Upper lobe of left lung (tissue), 6 donors: ENCODE results near the gene UBR2. TPM values are rescaled to one million over a fixed set of nuclear protein-coding genes. Genes with fewer than 3 reads are reported as not detected.
"Not testable (repeated sequence)": the region's sequence is repeated elsewhere in the genome, so short reads cannot be mapped to it uniquely, and the experiment has no call there.

ENCODE experiments used
- ATAC-seq, 2 donors: fragments of 200-7000 bp; cut with Tn5 transposase; one replicate each; pipeline ENCODE4 v1.9.1; 2022; ENCODE audit warnings: mild to moderate bottlenecking in 2 of 2, moderate library complexity in 2 of 2; ENCODE audit not compliant: low FRiP score in 2 of 2
- DNase-seq, 2 donors: peaks; one replicate each; pipeline ENCODE4 v3.0.0-alpha.2; 2019 to 2020
- H3K27ac ChIP-seq, 4 donors: fragments of 200-600 bp; sonication (generic); one replicate each; pipeline ENCODE4 v1.5.1; 2016 to 2019
- H3K27me3 ChIP-seq, 4 donors: fragments of 200-600 bp; sonication (generic); one replicate each; pipeline ENCODE4 v1.5.1; 2017 to 2019
- H3K36me3 ChIP-seq, 4 donors: fragments of 200-600 bp; sonication (generic); one replicate each; pipeline ENCODE4 v1.5.1; 2016 to 2019
- H3K4me1 ChIP-seq, 4 donors: fragments of 200-600 bp; sonication (generic); one replicate each; pipeline ENCODE4 v1.5.1; 2018 to 2019
- H3K4me3 ChIP-seq, 4 donors: fragments of 200-600 bp; sonication (generic); one replicate each; pipeline ENCODE4 v1.5.1; 2017 to 2019; ENCODE audit warnings: mild to moderate bottlenecking in 2 of 4, moderate library complexity in 1 of 4
- H3K9me3 ChIP-seq, 4 donors: fragments of 200-600 bp; sonication (generic); one replicate each; pipeline ENCODE4 v1.5.1; 2018 to 2019
- EP300 ChIP-seq, 4 donors: sonication (generic); formaldehyde crosslinking; IDR thresholded peaks; one replicate each; pipeline ENCODE4 v1.5.1; 2017; ENCODE audit warnings: antibody characterized with exemption in 4 of 4, control low read depth in 2 of 4
- POLR2A ChIP-seq, 4 donors: fragments of 450-650 bp; IDR thresholded peaks; one replicate each; pipeline ENCODE4 v1.5.1; 2016 to 2017; ENCODE audit warnings: antibody characterized with exemption in 4 of 4, mild to moderate bottlenecking in 2 of 4
- POLR2AphosphoS5 ChIP-seq, 2 donors: sonication (generic); formaldehyde crosslinking; IDR thresholded peaks; one replicate each; pipeline ENCODE4 v1.5.1; 2017; ENCODE audit warnings: antibody characterized with exemption in 2 of 2
- WGBS, 2 donors: methylation state at CpG; one replicate each; pipeline ENCODE4 v1.1.5; 2017 to 2018; 5-methylcytosine and 5-hydroxymethylcytosine counted together
- total RNA-seq, 6 donors: library from RNA; depleted of rRNA in 4 of 6; stranded (reverse); fragments of >200 nt in 4 of 6; gene quantifications; one replicate each; pipeline versions ENCODE4 v1.1.0 to v1.2.1, GENCODE V29; 2016 to 2021
- TF ChIP-seq, protein P1 (sequence below), 6 experiments: fragments of 450-650 bp in 4 of 6; fragments of 200-600 bp in 2 of 6; sonication (generic) in 2 of 6; IDR thresholded peaks; one replicate each; pipeline ENCODE4 v1.5.1; 2016 to 2019; ENCODE audit warnings: antibody characterized with exemption in 6 of 6
- donor health status: DM: no; HTN: no; CAD: no; lungs with moderate emphysema.
- donor health status: DM: no; HTN: yes; CAD: no; lungs with severe emphysema.

The UBR2 gene
- total RNA-seq, 6 donors from 2014 or later: 20.3 to 44.3 (median 32.8) TPM

DNA sequence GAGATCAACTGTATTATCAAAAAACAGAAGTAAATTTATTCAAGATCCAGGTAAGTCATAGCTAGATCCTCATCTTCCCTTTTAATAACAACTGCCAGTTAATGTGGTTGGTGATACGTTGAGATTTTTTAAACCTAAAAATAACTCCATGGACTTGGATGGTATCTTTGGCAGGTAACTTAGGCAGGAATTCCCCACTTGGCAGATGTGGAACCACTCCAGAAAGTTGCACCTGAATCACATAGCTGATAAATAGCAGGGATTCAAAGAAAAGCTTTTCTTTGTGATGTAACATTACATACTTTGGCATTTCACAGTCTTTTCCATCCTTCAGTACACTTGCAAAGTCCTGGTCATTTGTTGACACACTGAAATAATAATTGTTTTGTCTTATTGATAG, 96.0 kb downstream of the UBR2 start:
- no peak for ATAC-seq
- Histone ChIP-seq H3K4me3 (no peak overlapping the region), H3K27ac (no peak overlapping the region), H3K9me3 (no peaks in the 10 kb centered on the region), H3K27me3 (no peaks in the 10 kb centered on the region), H3K36me3 (peaks cover 29 to 95% (median 60%) of the 10 kb centered on the region in 4 donors), H3K4me1 (no peaks in the 10 kb centered on the region)
- TF ChIP-seq, protein P1, sequence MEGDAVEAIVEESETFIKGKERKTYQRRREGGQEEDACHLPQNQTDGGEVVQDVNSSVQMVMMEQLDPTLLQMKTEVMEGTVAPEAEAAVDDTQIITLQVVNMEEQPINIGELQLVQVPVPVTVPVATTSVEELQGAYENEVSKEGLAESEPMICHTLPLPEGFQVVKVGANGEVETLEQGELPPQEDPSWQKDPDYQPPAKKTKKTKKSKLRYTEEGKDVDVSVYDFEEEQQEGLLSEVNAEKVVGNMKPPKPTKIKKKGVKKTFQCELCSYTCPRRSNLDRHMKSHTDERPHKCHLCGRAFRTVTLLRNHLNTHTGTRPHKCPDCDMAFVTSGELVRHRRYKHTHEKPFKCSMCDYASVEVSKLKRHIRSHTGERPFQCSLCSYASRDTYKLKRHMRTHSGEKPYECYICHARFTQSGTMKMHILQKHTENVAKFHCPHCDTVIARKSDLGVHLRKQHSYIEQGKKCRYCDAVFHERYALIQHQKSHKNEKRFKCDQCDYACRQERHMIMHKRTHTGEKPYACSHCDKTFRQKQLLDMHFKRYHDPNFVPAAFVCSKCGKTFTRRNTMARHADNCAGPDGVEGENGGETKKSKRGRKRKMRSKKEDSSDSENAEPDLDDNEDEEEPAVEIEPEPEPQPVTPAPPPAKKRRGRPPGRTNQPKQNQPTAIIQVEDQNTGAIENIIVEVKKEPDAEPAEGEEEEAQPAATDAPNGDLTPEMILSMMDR (IDR thresholded peaks at IDR 0.05): no peak
- TF ChIP-seq EP300 (IDR thresholded peaks at IDR 0.05) (no peak), POLR2A (IDR thresholded peaks at IDR 0.05) (no peak), POLR2AphosphoS5 (IDR thresholded peaks at IDR 0.05) (no peak)
- DNase-seq: no peak
- 32 to 50% methylated on average over 1 of the region's 1 CpG for WGBS, 2 donors

DNA sequence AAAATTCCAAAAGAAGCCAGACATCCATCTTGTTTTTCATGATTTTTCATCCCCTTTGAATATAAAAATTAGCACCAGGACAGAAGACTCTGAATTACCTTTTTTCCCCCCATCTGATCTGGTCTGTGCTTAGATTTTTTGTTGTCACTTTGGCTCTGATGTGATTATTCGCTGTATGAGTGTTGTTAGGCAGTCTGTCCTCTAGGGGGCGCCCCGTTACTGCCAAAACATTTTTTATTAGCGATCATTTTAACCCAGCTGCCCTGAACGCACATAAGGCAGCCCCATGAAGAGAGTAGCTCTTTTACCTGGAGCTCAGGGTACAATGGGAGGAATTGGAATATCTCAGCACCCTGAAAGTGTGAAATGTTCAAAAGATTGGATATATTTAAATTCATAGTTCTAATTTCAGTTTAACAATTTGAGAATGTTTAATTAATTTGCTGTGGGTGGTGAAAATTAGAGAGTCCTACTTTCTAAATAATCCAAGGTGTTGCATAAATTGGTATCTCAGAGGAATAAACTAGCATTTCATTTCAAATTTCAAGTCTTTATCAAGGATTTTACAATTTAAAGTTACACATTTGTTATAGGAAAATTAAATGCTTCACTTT, 97.8 kb downstream of the UBR2 start:
- Histone ChIP-seq H3K9me3 (no peaks in the 10 kb centered on the region), H3K27me3 (no peaks in the 10 kb centered on the region), H3K27ac (no peak overlapping the region), H3K4me3 (no peak overlapping the region), H3K36me3 (peaks cover 37 to 95% (median 57%) of the 10 kb centered on the region in 4 donors), H3K4me1 (no peaks in the 10 kb centered on the region)
- ATAC-seq (peak; percentile 90 to 91), DNase-seq (peak in 1 of 2 donors; percentile 80)
- 1 to 4% methylated on average over 5 of the region's 5 CpGs for WGBS, 2 donors
- TF ChIP-seq POLR2A (IDR thresholded peaks at IDR 0.05) (no peak), POLR2AphosphoS5 (IDR thresholded peaks at IDR 0.05) (peak in 1 of 2 donors; percentile 9)
- TF ChIP-seq, protein P1 (IDR thresholded peaks at IDR 0.05): peak; percentile 74 to 87 (median 84)

DNA sequence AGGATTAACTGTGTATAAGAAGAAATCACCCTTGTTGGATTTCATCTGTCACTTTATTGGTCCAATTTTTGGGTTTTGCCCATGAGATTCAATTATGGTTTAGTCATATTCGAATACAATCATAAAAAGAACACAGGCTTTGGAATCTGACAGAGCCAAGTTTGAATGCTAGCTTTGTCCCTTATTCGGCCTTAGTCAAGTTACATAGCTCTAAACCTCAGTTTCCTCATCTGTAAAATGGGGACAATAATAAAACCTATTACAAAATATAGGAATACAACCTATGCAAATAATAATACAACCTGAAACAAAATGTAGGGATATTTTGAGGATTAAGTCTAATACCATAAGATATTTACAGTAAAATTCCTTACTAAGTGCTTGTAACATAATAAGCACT, 100.9 kb downstream of the UBR2 start:
- H3K36me3 ChIP-seq: peaks cover 39 to 95% (median 55%) of the 10 kb centered on the region in 4 donors

DNA sequence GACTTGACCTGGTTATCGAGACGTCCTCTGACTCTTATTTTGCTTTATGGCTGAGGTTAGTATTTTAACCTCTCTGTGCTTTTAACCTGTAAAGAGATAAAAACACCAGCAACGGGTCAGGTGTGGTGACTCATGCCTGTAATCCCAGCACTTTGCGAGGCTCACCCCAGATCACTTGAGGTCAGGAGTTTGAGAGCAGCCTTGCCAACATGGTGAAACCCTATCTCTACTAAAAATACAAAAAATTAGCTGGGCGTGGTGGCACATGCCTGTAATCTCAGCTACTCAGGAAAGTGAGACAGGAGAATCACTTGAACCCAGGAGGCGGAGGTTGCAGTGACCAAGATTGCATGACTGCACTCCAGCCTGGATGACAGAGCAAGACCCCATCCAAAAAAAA, 110.5 kb downstream of the UBR2 start:
- DNase-seq, H3K27me3 ChIP-seq, H3K4me3 ChIP-seq, H3K27ac ChIP-seq, H3K9me3 ChIP-seq, ATAC-seq, H3K4me1 ChIP-seq: not testable (repeated sequence)
- peaks cover 75 to 100% (median 90%) of the 10 kb centered on the region in 4 donors for H3K36me3 ChIP-seq
- 77 to 91% methylated on average over 6 of the region's 6 CpGs for WGBS, 2 donors

More for the DNA sequence above, 100.9 kb downstream of the UBR2 start:
- ATAC-seq: no peak
- Histone ChIP-seq H3K4me3 (no peak overlapping the region), H3K27ac (no peak overlapping the region), H3K27me3 (no peaks in the 10 kb centered on the region), H3K4me1 (no peaks in the 10 kb centered on the region), H3K9me3 (no peaks in the 10 kb centered on the region)
- WGBS, 2 donors: 95 to 97% methylated on average over 2 of the region's 2 CpGs
- DNase-seq: no peak
- TF ChIP-seq POLR2A (IDR thresholded peaks at IDR 0.05): no peak
- TF ChIP-seq POLR2AphosphoS5 (IDR thresholded peaks at IDR 0.05): no peak
- TF ChIP-seq, protein P1 (IDR thresholded peaks at IDR 0.05): no peak
- no peak for TF ChIP-seq EP300 (IDR thresholded peaks at IDR 0.05)

DNA sequence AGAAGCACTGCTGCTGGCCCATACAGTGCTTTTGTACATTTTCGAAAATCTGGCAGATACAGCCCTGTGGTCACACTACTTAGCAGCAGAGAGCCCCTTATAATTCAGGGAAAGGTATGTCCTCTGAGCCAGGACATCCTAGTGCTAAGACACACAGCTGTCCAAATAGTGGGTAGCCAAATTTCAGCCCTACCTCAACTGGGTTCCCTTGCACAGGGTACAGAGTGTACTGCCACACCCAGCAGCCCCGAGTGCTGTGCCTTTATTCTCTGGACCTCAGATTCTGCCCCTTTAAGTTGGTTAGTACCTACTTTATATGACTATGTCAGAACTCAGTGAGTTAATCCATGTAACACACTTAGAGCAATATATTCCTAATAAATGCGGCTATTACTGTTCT, 111.0 kb downstream of the UBR2 start:
- Histone ChIP-seq H3K4me3 (no peak overlapping the region), H3K9me3 (no peaks in the 10 kb centered on the region), H3K27ac (no peak overlapping the region), H3K4me1 (no peaks in the 10 kb centered on the region), H3K27me3 (no peaks in the 10 kb centered on the region), H3K36me3 (peaks cover 75 to 100% (median 91%) of the 10 kb centered on the region in 4 donors)
- TF ChIP-seq, protein P1 (IDR thresholded peaks at IDR 0.05): no peak
- TF ChIP-seq POLR2A (IDR thresholded peaks at IDR 0.05) (no peak), EP300 (IDR thresholded peaks at IDR 0.05) (no peak), POLR2AphosphoS5 (IDR thresholded peaks at IDR 0.05) (no peak)
- 97 to 98% methylated on average over 3 of the region's 3 CpGs for WGBS, 2 donors
- ATAC-seq (no peak), DNase-seq (no peak)
